ENCODE results near the gene URM1.

Gene URM1

DNA sequence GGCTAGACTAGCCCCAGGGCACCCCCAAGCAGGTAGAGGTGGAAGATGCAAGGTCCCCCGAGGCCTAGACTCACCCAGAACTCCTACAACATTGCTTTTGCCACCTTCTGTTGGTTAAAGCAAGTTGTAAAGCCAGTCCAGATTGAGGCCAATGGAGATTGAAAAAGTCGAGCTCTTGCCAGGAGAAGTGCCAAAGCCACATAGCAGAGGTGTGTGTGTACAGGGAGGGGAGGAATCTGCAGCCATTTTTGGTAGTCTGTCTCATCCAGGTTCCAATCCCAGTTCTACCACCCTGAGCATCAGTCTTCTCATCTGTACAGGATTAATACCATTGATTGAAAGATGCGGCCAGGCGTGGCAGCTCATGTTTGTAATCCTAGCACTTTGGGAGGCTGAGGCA, 12.3 kb upstream of the URM1 start:
- ChIA-PET POLR2A (no interaction called here), CTCF (interaction anchor here (0.8 to 2.1 kb wide), 5 partner anchors 12 to 64 kb away, joined by 3 to 5 read pairs (median 4); partner anchors contain the start of gene URM1)
- H3K4me3 ChIP-seq (ENCODE audit: low read depth, low read length): no peak overlapping the region
- DNase-seq (ENCODE audit: low read depth, low spot score): no peak
- TF ChIP-seq, protein P1, sequence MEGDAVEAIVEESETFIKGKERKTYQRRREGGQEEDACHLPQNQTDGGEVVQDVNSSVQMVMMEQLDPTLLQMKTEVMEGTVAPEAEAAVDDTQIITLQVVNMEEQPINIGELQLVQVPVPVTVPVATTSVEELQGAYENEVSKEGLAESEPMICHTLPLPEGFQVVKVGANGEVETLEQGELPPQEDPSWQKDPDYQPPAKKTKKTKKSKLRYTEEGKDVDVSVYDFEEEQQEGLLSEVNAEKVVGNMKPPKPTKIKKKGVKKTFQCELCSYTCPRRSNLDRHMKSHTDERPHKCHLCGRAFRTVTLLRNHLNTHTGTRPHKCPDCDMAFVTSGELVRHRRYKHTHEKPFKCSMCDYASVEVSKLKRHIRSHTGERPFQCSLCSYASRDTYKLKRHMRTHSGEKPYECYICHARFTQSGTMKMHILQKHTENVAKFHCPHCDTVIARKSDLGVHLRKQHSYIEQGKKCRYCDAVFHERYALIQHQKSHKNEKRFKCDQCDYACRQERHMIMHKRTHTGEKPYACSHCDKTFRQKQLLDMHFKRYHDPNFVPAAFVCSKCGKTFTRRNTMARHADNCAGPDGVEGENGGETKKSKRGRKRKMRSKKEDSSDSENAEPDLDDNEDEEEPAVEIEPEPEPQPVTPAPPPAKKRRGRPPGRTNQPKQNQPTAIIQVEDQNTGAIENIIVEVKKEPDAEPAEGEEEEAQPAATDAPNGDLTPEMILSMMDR (IDR thresholded peaks at IDR 0.05; ENCODE audit: insufficient read depth, low read length, missing control alignments): no peak

DNA sequence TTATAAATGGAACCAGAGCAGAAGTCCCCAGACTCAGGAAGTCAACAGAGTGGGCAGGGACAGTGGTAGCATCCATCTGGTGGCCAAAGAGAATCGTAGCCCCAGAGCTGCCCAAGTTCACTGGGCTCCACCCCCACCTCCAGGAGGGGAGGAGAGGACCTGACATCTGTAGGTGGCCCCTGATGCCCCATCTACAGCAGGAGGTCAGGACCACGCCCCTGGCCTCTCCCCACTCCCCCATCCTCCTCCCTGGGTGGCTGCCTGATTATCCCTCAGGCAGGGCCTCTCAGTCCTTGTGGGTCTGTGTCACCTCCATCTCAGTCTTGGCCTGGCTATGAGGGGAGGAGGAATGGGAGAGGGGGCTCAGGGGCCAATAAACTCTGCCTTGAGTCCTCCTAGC, 10.3 kb upstream of the URM1 start:
- POLR2A ChIA-PET: interaction anchor here (3.3 kb wide), 1 partner anchor 10 kb away, joined by 23 read pairs; the partner anchor contains the start of gene URM1
- TF ChIP-seq, protein P1 (IDR thresholded peaks at IDR 0.05; ENCODE audit: insufficient read depth, low read length, missing control alignments): no peak
- CTCF ChIA-PET: interaction anchor here (0.7 to 6.6 kb wide), 15 partner anchors 10 to 274 kb away, joined by 3 to 80 read pairs (median 28); partner anchors contain the start of genes CERCAM and URM1
- H3K4me3 ChIP-seq (ENCODE audit: low read depth, low read length): no peak overlapping the region
- no peak for DNase-seq (ENCODE audit: low read depth, low spot score)

DNA sequence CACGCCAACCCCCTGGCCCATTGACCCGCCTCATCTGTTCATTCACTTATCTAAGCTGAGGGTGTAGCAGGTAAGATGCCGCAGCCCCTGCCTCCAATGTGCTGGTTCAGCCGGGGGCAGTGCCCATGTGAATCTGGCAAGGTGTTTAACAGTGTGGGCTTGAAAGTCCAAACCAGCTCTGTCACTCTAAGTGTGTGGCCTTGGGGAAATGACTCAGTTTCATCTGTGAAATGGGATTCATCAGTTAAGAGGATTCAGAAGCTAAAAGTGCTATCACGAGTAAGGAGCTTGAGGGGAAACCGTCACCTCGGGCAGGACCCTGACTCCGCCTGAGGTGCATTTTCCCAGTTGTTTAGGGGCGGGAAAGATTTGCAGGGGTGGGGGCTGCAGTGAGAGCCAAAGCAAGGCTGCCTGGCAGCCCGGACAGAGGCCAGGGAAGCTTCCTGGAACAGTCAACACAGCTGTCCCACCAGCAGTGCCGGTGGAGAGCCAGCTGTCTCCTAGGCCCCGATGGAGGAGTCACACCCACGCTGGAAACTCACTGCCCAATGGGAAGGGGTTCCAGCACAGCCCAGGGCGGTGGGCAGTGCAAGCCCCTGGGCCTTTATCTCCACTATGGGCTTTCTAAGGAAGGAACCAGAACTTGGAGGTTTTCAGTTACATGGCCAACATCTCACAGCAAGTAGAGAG, 9.7 kb upstream of the URM1 start:
- DNase-seq (ENCODE audit: low read depth, low spot score): no peak
- CTCF ChIA-PET: interaction anchor here (0.8 to 6.6 kb wide), 32 partner anchors 10 to 341 kb away, joined by 3 to 80 read pairs (median 6); partner anchors contain the start of genes CERCAM, PKN3 and URM1
- POLR2A ChIA-PET: interaction anchor here (0.8 to 3.3 kb wide), 4 partner anchors 10 to 86 kb away, joined by 3 to 23 read pairs (median 10); partner anchors contain the start of genes CERCAM, GOLGA2, SWI5 and URM1
- peak overlapping the region; percentile 58 for H3K4me3 ChIP-seq (ENCODE audit: low read depth, low read length)
- TF ChIP-seq, protein P1 (IDR thresholded peaks at IDR 0.05; ENCODE audit: insufficient read depth, low read length, missing control alignments): no peak

DNA sequence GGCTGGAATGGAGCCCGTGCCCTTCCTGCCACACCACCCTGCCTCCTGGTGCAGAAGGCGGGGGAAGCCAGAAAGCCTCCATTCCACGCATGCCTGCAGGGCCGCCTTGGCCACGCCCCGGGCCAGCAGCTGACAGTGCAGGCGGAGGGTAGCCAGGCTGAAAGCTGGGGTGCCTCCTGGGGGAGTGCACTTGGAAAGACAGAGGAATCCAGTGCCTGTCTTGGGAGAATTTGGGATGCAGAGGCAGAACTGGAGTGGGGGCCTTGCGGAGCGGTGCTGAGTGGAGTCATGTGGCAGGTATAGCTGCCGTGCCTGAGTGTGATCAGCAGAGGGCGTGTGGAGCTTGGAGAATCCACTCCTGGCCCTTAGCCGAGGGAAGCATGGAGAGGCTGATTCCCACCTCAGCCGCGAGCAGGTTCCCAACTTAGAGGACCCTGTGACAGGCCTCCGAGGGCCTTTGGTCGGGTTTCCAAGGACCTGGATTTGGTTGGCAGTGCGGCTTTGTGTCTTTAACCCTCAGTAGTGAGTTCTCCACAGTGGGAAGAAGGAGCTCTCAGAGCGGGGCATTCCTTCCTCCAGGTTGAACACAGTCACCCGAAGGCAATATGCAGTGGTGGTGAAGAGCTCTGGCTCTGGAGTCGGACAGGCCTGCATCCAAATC, 9.1 kb upstream of the URM1 start:
- ChIA-PET CTCF (interaction anchor here (0.7 to 6.6 kb wide), 52 partner anchors 8 to 340 kb away, joined by 3 to 80 read pairs (median 4); partner anchors contain the start of genes CERCAM, PKN3 and URM1), POLR2A (interaction anchor here (0.7 to 3.3 kb wide), 5 partner anchors 9 to 168 kb away, joined by 3 to 23 read pairs (median 5); partner anchors contain the start of genes CERCAM, GOLGA2, SWI5 and URM1)
- TF ChIP-seq, protein P1 (IDR thresholded peaks at IDR 0.05; ENCODE audit: insufficient read depth, low read length, missing control alignments): peak; percentile 90
- DNase-seq (ENCODE audit: low read depth, low spot score): peak; percentile 36
- H3K4me3 ChIP-seq (ENCODE audit: low read depth, low read length): peak overlapping the region; percentile 58

DNA sequence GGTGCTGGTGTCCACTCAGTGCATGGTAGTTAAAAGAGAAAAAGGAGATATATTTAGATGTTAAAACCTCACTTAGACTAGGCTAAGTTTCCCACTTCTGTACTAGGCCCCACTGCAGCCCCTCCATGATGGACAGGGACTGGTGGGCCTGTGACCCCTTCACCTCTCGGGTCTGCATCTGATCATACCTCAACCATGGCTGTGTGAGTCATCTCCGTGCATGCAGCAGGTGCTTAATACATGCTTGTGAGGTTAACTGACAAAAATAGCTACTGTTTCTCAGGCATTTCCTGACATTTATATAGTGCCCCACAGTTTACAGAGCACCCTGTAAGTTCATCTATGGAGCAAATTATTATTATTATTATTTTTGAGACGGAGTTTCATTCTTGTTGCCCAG, 8.4 kb upstream of the URM1 start:
- H3K4me3 ChIP-seq (ENCODE audit: low read depth, low read length): no peak overlapping the region
- CTCF ChIA-PET: interaction anchor here (0.7 to 6.6 kb wide), 47 partner anchors 8 to 339 kb away, joined by 3 to 80 read pairs (median 5); partner anchors contain the start of genes CERCAM, PKN3 and URM1
- DNase-seq (ENCODE audit: low read depth, low spot score): no peak
- TF ChIP-seq, protein P1 (IDR thresholded peaks at IDR 0.05; ENCODE audit: insufficient read depth, low read length, missing control alignments): no peak
- POLR2A ChIA-PET: interaction anchor here (0.7 to 3.3 kb wide), 3 partner anchors 8 to 167 kb away, joined by 3 to 23 read pairs (median 15); partner anchors contain the start of genes CERCAM and URM1
